Activated naive CD4-positive, alpha-beta T cell treated with anti-CD3 and anti-CD28 coated beads, Interleukin-2, amount 50 U/mL, for 72 hours (primary cell): ENCODE measurements around the gene TLN1. TPM values are rescaled to one million over a fixed set of nuclear protein-coding genes. Genes with fewer than 3 reads are reported as not detected.

Experiments used
- ATAC-seq, 2 donors: fragments of 150-1000 bp; cut with Tn5 transposase; 2 replicates each; pipeline ENCODE4 v1.10.0; 2021; ENCODE audit warnings: mild to moderate bottlenecking in 2 of 2, moderate library complexity in 2 of 2
- DNase-seq, 2 donors: peaks; one replicate each; pipeline ENCODE4 v3.0.0; 2021 to 2022; ENCODE audit warnings: low spot score in 2 of 2
- H3K27ac Mint-ChIP-seq, 2 donors: one replicate each; pipeline ENCODE4 v1.8.0; 2022; ENCODE audit warnings: mild to moderate bottlenecking in 2 of 2, mixed read lengths in 2 of 2
- H3K36me3 Mint-ChIP-seq, 2 donors: one replicate each; pipeline ENCODE4 v1.8.0; 2022; ENCODE audit warnings: mixed read lengths in 2 of 2
- H3K9me3 Mint-ChIP-seq, 2 donors: one replicate each; pipeline ENCODE4 v1.8.0; 2022; ENCODE audit warnings: mixed read lengths in 2 of 2
- total RNA-seq, 2 donors: library from RNA; stranded (reverse); gene quantifications; one replicate each; pipeline ENCODE4 v1.2.3, GENCODE V29; 2022

TLN1 gene
- total RNA-seq, 2 donors from 2014 or later, result 234 to 334 TPM

DNA sequence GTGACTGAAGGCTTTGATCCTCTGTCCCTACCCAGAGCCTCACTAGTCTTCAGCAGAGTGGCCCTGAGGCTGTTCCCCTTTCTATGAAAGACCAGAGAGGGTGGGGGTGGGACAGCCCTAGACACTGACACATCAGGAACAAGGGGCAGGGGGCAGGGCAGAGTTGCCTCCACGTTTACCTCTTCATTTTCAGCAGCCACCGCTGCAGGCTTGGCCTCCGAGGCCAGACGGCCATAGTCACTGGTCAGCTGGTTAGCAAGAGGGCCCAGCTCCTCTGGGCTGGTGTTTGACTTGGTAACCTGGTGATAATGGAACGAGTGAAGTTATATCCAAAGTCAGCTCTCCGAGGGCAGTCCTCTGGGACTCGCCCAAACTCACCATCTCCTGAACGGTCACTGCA is 26.6 kb downstream of the TLN1 start:
- ATAC-seq, result no peak
- no peak for DNase-seq
- Mint-ChIP-seq H3K27ac (no peak overlapping the region), H3K36me3 (peaks cover 19 to 28% of the 10 kb centered on the region in 2 donors), H3K9me3 (no peaks in the 10 kb centered on the region)

DNA sequence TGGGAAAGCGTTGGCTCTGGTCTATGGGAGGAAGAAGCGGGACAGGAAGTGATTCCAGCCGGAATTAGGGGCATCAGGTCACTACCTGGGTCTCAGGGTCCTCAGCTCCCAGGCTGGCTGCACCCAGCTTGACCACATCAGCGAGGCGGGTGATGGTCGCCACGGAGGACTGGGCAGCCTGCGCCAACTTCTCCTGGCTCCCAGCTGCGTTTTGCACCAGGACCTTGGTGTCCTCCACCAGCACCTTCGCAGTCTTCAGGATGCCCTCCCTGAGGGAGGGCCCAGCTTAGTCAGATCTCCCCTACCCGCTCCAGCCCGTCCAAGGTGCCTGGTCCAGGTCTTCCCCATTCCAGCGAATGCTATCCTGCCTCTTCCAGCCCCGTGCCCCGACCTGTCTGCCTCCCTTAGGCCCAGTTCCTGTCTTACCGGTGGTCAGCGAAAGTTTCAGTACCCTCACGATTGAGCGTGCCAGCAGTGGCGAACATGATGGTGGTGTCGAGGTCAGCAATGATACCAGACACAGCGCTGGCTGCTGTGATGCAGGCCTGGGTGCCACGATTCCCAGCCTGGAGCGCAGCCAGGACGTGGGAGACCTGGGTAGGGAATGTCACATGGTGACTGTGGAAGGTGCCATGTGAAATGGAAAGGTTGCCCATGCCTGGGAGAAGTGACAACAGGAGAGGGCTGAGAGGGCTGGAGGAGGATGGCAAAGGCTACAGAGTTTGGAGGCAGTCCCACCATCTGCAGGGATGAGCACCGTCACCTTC is 27.9 kb downstream of the TLN1 start:
- DNase-seq (no peak), ATAC-seq (no peak)
- Mint-ChIP-seq H3K36me3 (peaks cover 17 to 26% of the 10 kb centered on the region in 2 donors), H3K27ac (peak overlapping the region in 1 of 2 donors; percentile 52), H3K9me3 (no peaks in the 10 kb centered on the region)

DNA sequence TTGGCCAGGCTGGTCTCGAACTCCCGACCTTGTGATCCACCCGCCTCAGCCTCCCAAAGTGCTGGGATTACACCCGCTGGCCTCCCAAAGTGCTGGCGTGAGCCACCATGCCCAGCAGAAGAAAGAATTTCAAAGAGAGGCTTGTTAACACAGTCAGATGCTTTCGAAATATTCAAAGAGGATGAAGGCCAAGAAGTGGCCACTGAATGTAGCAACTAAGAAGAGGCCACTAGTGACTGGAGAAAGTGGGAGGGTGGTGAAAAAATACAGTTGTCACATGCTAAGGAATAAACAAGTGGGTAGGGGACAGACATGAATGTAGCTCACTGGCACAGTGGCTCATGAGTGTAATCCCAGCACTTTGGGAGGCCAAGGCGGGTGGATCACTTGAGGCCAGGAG is 29.3 kb downstream of the TLN1 start:
- ATAC-seq (no peak), DNase-seq (no peak)
- Mint-ChIP-seq H3K27ac (no peak overlapping the region), H3K9me3 (no peaks in the 10 kb centered on the region), H3K36me3 (peaks cover 15 to 23% of the 10 kb centered on the region in 2 donors)

DNA sequence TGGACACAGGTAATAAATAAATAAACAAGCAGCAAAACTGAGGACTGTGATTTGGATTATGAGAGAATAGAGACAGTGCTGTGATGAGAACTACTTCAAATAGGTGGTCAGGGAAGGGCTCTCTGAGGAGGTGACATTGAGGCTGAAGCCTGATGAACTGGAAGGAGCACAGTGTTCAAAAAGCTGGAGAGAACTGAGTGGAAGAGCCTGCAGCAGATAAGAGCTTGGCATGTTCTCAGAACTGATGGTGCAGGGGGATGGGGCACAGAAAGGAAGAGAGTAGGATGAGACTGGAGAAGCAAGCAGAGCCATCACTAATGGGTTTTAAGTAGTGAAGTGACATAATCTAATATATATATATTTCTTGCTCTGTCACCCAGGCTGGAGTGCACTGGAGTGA is 31.1 kb downstream of the TLN1 start:
- no peak for DNase-seq
- Mint-ChIP-seq H3K36me3 (peaks cover 8 to 11% of the 10 kb centered on the region in 2 donors), H3K9me3 (no peaks in the 10 kb centered on the region), H3K27ac (no peak overlapping the region)
- no peak for ATAC-seq

DNA sequence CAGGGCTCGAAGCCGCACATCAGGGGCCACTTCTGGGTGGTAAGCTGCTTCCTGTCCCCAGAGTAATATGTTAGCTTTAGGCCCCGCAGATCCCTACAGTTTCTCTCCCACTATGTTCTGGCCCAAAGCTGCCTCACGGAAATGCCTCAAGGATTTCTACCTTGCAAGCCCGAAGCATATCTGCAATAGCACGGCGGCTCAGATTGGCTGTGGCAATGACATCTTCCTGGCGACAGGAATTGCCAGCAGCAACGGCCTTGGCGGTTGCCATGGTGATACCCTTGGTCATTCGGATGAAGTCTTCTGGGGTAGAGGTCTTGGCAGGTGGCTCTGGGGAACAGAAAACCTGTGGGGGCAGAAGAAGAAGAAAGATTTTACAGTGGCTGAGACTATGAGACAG is 32.0 kb downstream of the TLN1 start:
- no peak overlapping the region for H3K27ac Mint-ChIP-seq
- H3K9me3 Mint-ChIP-seq, result no peaks in the 10 kb centered on the region
- peaks cover 8 to 11% of the 10 kb centered on the region in 2 donors for H3K36me3 Mint-ChIP-seq
- ATAC-seq (no peak), DNase-seq (no peak)

DNA sequence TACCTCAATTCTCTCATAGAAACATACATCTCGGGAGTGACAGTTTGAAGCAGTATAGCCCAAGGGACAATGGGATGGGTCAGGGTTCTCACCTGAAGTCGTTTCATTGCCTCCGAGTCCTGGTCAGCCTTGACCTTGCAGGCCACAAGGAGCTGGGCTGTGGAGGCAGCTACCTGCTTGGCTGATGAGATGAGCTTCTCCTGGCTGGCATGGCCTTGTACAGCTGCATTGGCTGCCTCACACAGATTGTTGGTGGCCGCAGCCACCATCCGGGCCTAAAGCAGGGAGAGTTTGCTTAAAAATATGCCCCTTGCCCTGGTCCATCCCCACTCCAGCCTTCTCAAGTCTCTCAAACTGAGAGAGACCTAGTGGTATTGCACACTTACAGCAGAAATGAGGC is 33.8 kb downstream of the TLN1 start:
- no peak for ATAC-seq
- no peaks in the 10 kb centered on the region for H3K9me3 Mint-ChIP-seq
- DNase-seq, result no peak
- H3K36me3 Mint-ChIP-seq, result peaks cover 0 to 10% of the 10 kb centered on the region in 2 donors
- no peak overlapping the region for H3K27ac Mint-ChIP-seq

DNA sequence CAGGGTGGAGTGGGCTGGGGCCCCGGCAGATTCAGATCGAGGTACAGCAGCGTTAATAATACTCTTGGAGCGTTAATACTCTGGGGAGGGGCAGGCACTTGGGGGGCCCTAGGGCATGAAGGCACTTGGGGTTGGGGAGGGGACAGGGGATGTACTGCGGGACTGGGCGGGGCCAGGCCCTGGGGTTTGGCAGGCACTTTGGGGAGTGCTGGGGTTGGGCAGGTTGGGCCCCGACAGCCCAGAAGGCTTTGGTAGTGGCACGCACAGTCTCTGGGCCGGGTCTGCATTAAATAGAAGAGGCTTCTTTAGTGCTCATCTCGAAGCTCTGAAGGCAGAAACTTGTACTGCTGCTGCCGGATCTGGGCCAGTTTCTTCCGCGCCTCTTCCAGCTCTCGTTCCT is 34.5 kb downstream of the TLN1 start:
- no peak for DNase-seq
- peak in 1 of 2 donors; percentile 24 for ATAC-seq

DNA sequence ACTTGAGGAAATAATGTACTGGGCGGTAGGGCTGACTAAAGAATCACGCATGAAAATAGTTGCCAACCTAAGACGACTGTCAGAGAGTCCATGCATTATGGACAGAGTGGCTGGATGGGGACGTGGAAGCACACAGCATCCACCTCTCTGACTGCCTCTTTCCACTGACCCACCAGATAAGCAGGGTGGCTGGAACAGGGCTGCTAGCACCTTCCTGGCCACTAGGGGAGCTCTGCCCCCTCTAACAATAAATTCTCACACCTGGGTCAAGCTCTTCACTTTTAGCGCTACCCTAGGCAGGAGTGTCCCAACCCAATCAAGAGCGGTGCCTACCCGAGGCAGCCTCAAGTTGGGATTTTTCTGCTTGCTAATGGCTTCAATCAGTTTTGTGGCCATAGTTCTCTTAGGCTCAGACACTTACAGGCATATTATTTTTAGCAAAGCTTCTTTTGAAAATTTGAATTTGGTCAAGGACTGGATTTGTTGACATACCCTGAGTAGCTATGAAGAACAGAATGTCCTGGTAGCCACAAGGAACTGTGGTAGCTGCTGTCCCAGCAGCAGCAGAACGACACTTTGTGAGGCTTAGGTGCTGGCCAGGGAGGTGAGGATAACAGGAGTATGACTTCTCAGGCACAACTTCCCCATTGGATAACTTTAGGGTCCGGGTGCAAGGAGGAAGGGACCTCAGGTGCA is 35.3 kb downstream of the TLN1 start:
- Mint-ChIP-seq H3K27ac (no peak overlapping the region), H3K36me3 (peaks cover 0 to 5% of the 10 kb centered on the region in 2 donors), H3K9me3 (no peaks in the 10 kb centered on the region)
- ATAC-seq (peak; percentile 77 to 88), DNase-seq (peak in 1 of 2 donors; percentile 64)

More for the DNA sequence above, 34.5 kb downstream of the TLN1 start:
- no peak overlapping the region for H3K27ac Mint-ChIP-seq
- H3K36me3 Mint-ChIP-seq, result peaks cover 0 to 5% of the 10 kb centered on the region in 2 donors
- H3K9me3 Mint-ChIP-seq, result no peaks in the 10 kb centered on the region

DNA sequence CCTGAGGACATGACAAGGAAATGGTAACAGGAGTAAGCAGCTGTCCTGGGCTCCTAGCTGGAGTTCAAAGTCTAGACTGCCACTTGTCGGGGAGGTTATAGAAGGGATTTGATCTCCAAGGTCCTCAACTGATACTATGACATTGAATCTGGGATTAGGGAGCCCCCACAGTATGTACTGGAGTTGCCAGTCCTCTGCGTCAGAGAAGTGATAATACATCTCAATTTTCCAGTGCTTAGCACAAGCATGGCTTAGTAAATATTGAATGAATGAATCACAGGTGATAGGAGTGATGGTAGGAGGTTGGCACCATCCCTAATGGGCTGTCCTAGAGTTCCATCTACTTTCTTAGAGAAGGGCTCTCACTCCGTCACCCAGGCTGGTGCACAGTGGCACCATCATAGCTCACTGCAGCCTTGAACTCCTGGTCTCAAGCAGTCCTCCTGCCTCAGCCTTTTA is 36.0 kb downstream of the TLN1 start:
- Mint-ChIP-seq H3K36me3 (peaks cover 0 to 5% of the 10 kb centered on the region in 2 donors), H3K27ac (no peak overlapping the region), H3K9me3 (no peaks in the 10 kb centered on the region)
- DNase-seq (no peak), ATAC-seq (no peak)

DNA sequence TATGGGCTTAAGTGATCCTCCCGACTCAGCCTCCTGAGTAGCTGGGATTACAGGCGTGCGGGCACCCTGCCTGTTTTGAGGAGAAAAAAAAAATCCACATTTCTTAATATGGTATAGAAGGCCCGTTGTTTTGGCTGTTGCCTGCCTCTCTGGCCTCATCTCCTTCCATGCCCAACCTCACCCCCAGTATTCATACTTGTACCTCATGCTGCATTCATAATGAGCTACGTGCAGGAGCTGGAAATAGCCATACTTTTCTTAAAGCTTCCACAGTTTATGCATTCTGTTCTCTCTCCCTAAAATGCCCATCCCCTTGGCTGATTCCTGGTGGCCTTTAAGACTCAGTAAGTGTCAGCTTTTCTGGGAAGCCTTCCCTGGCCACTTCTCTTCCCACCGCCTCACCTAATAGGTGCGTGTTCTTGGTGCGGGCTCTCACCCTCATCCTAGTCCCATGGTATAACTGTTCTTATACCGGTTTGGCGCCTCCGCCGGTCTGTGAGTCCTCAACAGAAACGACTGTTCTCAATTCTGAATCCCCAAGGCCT is 40.2 kb downstream of the TLN1 start:
- DNase-seq (no peak), ATAC-seq (no peak)
- peak overlapping the region; percentile 0 to 41 for H3K27ac Mint-ChIP-seq
- H3K9me3 Mint-ChIP-seq, result no peaks in the 10 kb centered on the region
- H3K36me3 Mint-ChIP-seq, result no peaks in the 10 kb centered on the region

DNA sequence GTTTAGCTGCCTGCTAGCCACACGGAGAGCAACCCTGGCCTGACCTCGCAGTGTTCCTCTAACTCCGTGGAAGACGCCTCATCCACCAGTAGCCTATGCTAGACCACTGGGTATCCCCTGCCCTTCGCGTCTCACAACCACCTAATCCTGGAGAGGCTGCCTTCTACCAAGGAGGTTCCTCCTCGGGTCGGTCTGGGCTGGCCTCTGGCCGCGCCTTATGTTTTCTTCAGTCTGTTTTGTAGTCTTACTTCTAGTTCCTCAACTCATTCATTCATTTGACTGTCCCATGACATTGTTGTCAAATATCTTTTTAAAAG is 40.7 kb downstream of the TLN1 start:
- H3K27ac Mint-ChIP-seq, result peak overlapping the region in 1 of 2 donors; percentile 0
- H3K36me3 Mint-ChIP-seq, result no peaks in the 10 kb centered on the region
- no peaks in the 10 kb centered on the region for H3K9me3 Mint-ChIP-seq
- ATAC-seq, result peak in 1 of 2 donors; percentile 11
- DNase-seq, result peak in 1 of 2 donors; percentile 10

DNA sequence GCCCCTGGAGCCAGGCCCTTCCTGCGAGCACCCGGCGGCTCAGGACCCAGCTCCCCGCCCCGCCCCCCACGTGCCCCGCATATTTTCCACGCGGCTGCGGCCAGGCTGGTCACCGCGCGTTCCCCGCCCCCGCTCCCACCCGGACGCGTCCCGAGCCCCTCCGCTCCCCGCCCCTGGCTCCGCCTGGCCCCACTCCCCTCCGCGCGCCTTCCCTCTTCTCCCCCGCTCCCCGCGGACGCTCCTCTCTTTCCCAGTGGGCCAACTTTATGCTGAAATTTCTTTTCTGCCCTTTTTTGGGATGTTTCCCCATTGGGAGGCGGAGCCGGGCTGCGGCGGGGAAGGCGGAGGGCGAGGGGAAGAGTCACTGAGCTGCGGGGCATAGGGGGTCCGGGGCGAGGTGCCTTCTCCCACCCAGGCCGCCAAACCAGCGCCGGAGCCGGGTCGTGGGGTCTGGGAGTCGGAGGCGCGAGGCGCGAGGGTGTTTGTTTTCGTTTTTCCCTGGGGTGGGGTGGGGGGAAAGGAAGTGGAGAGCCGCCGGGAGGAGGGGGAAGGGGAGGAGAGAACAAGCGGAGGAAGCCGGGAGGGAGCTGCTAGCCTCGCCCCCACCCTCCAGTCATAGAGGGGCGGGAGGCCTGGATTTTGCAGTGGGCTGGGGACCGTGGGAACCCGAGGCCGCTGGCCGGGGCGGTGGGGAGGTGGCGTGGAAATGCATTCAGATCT is 41.2 kb downstream of the TLN1 start:
- peak in 1 of 2 donors; percentile 16 for DNase-seq
- H3K27ac Mint-ChIP-seq, result peak overlapping the region; percentile 0 to 85
- ATAC-seq, result peak; percentile 21 to 54
- no peaks in the 10 kb centered on the region for H3K9me3 Mint-ChIP-seq
- H3K36me3 Mint-ChIP-seq, result no peaks in the 10 kb centered on the region

DNA sequence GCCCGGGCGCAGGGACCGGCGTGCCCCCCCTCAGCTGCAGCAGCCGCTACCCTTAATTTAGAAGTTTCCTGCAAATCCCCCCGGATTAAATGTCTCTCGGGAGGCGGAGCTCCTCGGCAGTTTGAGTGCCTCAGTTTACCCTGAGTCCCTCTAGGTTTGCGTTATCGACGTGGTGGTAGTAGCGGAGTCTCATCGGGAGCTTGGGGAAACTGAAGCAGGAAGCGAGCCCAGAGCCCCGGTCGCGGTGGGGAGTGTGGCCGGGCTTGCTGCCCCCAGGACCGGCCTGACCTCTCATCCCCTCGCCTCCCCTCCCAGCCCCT is 41.7 kb downstream of the TLN1 start:
- Mint-ChIP-seq H3K36me3 (no peaks in the 10 kb centered on the region), H3K9me3 (no peaks in the 10 kb centered on the region), H3K27ac (no peak overlapping the region)
- DNase-seq (no peak), ATAC-seq (no peak)

DNA sequence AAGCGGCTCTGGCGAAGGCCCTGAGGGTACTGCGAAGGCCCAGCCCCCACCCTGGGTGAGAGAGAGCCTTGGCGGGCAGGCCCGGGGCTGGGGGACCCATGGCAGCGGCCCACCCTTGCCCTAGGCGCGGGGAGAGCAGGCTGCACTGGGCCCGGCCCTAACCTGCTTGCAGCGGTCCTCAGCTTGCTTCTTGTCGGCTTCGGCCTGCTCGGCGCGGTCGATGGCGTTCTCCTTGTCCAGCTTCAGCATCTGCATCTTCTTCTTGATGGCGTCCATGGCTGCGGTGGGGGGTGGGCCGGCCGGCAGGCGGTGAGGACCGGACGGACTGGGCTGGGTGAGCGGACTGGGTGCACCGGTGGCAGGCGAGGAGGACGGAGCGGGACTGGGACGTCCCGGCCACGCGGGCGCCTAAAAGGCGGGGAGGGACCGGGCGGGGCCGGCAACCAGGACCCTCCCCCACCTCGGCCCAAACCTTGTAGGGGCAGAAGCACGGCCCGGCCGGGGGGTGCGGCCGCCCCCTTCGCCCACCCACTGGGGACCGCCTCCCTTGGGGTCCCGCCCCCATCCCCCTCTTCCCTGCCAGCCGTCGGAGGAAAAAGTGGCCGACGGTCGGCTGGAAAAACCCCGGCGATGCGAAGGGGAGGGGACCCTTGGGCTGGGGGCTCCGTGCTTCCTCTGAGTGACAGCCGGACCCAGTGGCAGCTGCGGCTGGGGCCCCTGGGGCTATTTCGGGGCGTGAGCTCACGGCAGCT is 42.3 kb downstream of the TLN1 start, which contains the start of gene TPM2:
TPM2 (minus strand) TSS at position 384 of the 752 bp plus-strand sequence; CDS start at position 276, 108 bp downstream.
- H3K27ac Mint-ChIP-seq, result peak within 1 kb of the TSS; percentile 49 to 85
- DNase-seq, result no peak
- peak in 1 of 2 donors; percentile 5 for ATAC-seq
- H3K36me3 Mint-ChIP-seq, result no peaks in the 10 kb centered on the region
- H3K9me3 Mint-ChIP-seq, result no peaks in the 10 kb centered on the region

DNA sequence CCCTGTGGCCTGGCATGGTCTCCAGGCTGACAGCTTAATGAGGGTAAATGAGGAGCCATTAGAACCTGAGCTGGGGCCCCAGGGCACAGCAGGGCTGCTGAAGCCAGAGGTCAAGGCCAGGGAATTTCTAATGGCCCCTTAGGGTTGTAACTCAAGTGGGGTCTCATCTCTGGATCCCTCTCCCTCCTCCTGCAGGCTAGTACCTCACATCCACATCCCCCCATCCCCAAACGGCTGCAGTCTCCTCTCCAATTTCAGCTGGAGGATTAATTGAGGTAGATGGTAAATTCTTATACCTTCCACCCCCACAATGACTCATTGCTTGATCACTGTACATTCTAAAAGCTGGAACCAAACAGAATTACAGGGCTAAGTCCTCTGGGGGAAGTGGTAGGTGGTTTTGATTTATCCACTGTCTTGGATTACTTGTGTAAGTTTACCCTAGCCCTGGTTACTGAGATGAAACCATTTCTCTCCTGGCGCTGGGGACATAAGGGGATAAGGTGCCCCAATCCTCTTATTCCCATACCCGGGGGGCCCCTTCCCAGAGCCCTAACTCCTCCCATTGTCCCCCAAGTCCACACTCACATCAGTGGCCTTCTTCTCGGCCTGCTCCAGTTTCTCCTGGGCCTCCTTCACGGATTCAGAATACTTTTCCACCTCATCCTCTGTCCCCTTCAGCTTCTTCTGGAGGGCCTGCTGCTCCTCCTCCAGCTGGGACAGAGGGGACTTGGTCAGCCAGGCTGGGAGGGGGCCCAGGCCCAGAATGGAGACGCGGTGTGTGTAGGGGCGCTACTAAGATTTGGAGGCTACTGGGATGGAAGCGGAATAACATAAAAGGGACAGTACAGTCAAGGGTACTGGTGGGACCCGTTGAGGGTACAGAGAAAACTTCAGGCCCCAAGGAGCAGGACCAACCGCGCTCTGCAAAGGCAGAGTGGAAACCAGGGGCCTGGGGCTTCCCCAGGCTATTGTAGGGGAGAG is 43.1 kb downstream of the TLN1 start:
- Mint-ChIP-seq H3K9me3 (no peaks in the 10 kb centered on the region), H3K36me3 (no peaks in the 10 kb centered on the region), H3K27ac (peak overlapping the region; percentile 49 to 82)
- DNase-seq (peak in 1 of 2 donors; percentile 21), ATAC-seq (peak; percentile 75 to 83)
